ENCODE measurements around the gene SNX17.
"Not testable (repeated sequence)": the region's sequence is repeated elsewhere in the genome, so short reads cannot be mapped to it uniquely, and the experiment has no call there.

Gene SNX17

DNA sequence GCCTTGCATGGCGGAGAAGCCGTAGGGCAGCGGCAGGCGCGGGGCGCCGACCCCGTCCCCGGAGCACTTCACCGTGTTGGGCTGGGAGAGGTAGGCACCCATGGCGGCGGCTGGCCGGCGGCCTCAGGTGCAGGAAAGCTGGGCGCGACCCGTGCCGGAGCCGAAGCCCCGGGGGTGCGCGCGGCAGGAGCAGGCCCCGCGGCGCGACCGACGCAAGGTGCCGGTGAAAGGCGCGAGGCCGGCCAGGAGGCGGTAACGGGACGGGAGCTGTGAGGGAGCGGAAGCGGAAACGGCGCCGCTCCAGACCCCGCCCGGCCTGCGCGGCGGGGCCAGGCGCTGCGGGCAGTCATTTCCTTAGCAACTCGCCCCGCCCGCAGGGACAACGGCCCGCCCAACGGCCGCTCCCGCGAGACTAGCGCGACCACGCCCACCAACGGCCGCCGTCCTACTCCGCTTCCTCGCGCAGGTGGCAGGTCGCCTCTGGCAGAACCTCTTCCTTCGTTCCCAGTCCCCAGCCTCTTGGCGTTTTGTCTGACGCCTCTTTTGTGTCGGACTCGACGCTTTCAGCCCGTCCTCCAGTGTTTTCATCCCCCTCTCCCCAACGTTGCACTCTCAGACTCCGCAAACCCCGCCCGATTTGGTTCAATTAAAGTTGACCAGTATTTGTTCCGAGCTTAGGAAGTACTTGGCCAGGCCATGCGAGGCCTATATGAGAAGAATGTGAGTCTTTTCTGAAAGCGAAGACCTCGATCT is 39.1 kb downstream of the SNX17 start, which contains the start of gene PPM1G:
PPM1G (minus strand) TSS at position 271 of the 753 bp plus-strand sequence; CDS start at position 102, 169 bp downstream.
- Histone ChIP-seq H3K4me1 (ENCODE audit: control insufficient read depth, insufficient read depth, low read length) (peaks cover 6% of the 10 kb centered on the region; the same call in 1 of the 2 replicates), H3K27me3 (ENCODE audit: control insufficient read depth, insufficient read depth, low read length) (no peaks in the 10 kb centered on the region), H3K36me3 (ENCODE audit: control insufficient read depth, insufficient read depth, low read length) (peaks cover 14% of the 10 kb centered on the region), H3K9me3 (ENCODE audit: control insufficient read depth, insufficient read depth, low read length) (no peaks in the 10 kb centered on the region), H3K27ac (ENCODE audit: low read depth, low read length) (peak within 1 kb of the TSS; percentile 91), H3K4me3 (ENCODE audit: low read depth, low read length) (peak within 1 kb of the TSS; percentile 96), H3K9ac (ENCODE audit: low read depth, low read length) (peak within 1 kb of the TSS; percentile 92)

GRCh38 chr2:27412419-27413152 is 42.2 kb downstream of the SNX17 start:
- Histone ChIP-seq H3K9ac (ENCODE audit: low read depth, low read length) (no peak overlapping the region), H3K4me3 (ENCODE audit: low read depth, low read length) (no peak overlapping the region), H3K36me3 (ENCODE audit: control insufficient read depth, insufficient read depth, low read length) (peaks cover under 1% of the 10 kb centered on the region), H3K27ac (ENCODE audit: low read depth, low read length) (no peak overlapping the region), H3K27me3 (ENCODE audit: control insufficient read depth, insufficient read depth, low read length) (no peaks in the 10 kb centered on the region), H3K4me1 (ENCODE audit: control insufficient read depth, insufficient read depth, low read length) (peaks cover 6% of the 10 kb centered on the region; the same call in 1 of the 2 replicates), H3K9me3 (ENCODE audit: control insufficient read depth, insufficient read depth, low read length) (no peaks in the 10 kb centered on the region)

GRCh38 chr2:27416151-27416550 is 45.7 kb downstream of the SNX17 start:
- Histone ChIP-seq H3K9me3 (ENCODE audit: control insufficient read depth, insufficient read depth, low read length) (no peaks in the 10 kb centered on the region), H3K27ac (ENCODE audit: low read depth, low read length) (no peak overlapping the region), H3K27me3 (ENCODE audit: control insufficient read depth, insufficient read depth, low read length) (no peaks in the 10 kb centered on the region), H3K4me1 (ENCODE audit: control insufficient read depth, insufficient read depth, low read length) (no peaks in the 10 kb centered on the region), H3K36me3 (ENCODE audit: control insufficient read depth, insufficient read depth, low read length) (no peaks in the 10 kb centered on the region), H3K4me3 (ENCODE audit: low read depth, low read length) (no peak overlapping the region), H3K9ac (ENCODE audit: low read depth, low read length) (no peak overlapping the region)

GRCh38 chr2:27420996-27421395 is 50.6 kb downstream of the SNX17 start:
- no peak overlapping the region for H3K4me3 ChIP-seq (ENCODE audit: low read depth, low read length)
- H3K36me3 ChIP-seq (ENCODE audit: control insufficient read depth, insufficient read depth, low read length): no peaks in the 10 kb centered on the region
- H3K9ac ChIP-seq (ENCODE audit: low read depth, low read length): no peak overlapping the region
- no peak overlapping the region for H3K27ac ChIP-seq (ENCODE audit: low read depth, low read length)
- no peaks in the 10 kb centered on the region for H3K9me3 ChIP-seq (ENCODE audit: control insufficient read depth, insufficient read depth, low read length)
- no peaks in the 10 kb centered on the region for H3K27me3 ChIP-seq (ENCODE audit: control insufficient read depth, insufficient read depth, low read length)
- H3K4me1 ChIP-seq (ENCODE audit: control insufficient read depth, insufficient read depth, low read length): no peaks in the 10 kb centered on the region

- Histone ChIP-seq H3K36me3 (ENCODE audit: control insufficient read depth, insufficient read depth, low read length) (no peaks in the 10 kb centered on the region), H3K27me3 (ENCODE audit: control insufficient read depth, insufficient read depth, low read length) (no peaks in the 10 kb centered on the region), H3K4me3 (ENCODE audit: low read depth, low read length) (no peak overlapping the region), H3K4me1 (ENCODE audit: control insufficient read depth, insufficient read depth, low read length) (no peaks in the 10 kb centered on the region), H3K9me3 (ENCODE audit: control insufficient read depth, insufficient read depth, low read length) (no peaks in the 10 kb centered on the region), H3K27ac (ENCODE audit: low read depth, low read length) (no peak overlapping the region), H3K9ac (ENCODE audit: low read depth, low read length) (no peak overlapping the region)
These were observed 51.3 kb downstream of the SNX17 start for GRCh38 chr2:27421660-27422250.

DNA sequence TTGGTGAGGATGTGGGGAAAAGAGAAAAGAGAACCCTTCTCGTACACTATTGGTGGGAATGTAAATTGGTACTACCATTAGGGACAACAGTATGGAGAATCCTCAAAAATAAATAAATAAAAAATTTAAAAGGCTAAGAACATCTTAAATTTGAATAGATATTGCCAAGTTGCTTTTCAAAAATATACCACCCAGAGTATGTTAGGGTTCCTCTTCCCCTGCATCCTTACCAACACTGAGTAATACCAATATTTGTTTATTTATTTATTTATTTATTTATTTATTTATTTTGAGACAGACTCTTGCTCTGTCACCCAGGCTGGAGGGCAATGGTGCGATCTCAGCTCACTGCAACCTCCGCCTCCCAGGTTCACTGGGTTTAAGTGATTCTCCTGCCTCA is 52.5 kb downstream of the SNX17 start:
- H3K27ac ChIP-seq (ENCODE audit: low read depth, low read length): no peak overlapping the region
- H3K27me3 ChIP-seq (ENCODE audit: control insufficient read depth, insufficient read depth, low read length): no peaks in the 10 kb centered on the region
- no peak overlapping the region for H3K9ac ChIP-seq (ENCODE audit: low read depth, low read length)
- no peak overlapping the region for H3K4me3 ChIP-seq (ENCODE audit: low read depth, low read length)
- H3K36me3 ChIP-seq (ENCODE audit: control insufficient read depth, insufficient read depth, low read length): no peaks in the 10 kb centered on the region
- H3K9me3 ChIP-seq (ENCODE audit: control insufficient read depth, insufficient read depth, low read length): no peaks in the 10 kb centered on the region
- peaks cover 4% of the 10 kb centered on the region for H3K4me1 ChIP-seq (ENCODE audit: control insufficient read depth, insufficient read depth, low read length)

GRCh38 chr2:27425039-27425438 is 54.6 kb downstream of the SNX17 start:
- H3K4me1 ChIP-seq (ENCODE audit: control insufficient read depth, insufficient read depth, low read length); H3K9me3 ChIP-seq (ENCODE audit: control insufficient read depth, insufficient read depth, low read length); H3K9ac ChIP-seq (ENCODE audit: low read depth, low read length); H3K27me3 ChIP-seq (ENCODE audit: control insufficient read depth, insufficient read depth, low read length); H3K4me3 ChIP-seq (ENCODE audit: low read depth, low read length); H3K27ac ChIP-seq (ENCODE audit: low read depth, low read length); H3K36me3 ChIP-seq (ENCODE audit: control insufficient read depth, insufficient read depth, low read length): not testable (repeated sequence)

Measured in HUES48 (cell line).